H9 (cell line): ENCODE results near the gene ZMIZ1. TPM values are rescaled to one million over a fixed set of nuclear protein-coding genes. Genes with fewer than 3 reads are reported as not detected.

Experiments
- DNase-seq: peaks from one replicate; pipeline ENCODE4 v3.0.0-alpha.2; 2017
- H2AFZ ChIP-seq: one replicate; pipeline ENCODE4 v1.6.1; 2013; ENCODE audit warnings: mild to moderate bottlenecking, low read length, control low read depth, moderate library complexity
- H2AK5ac ChIP-seq: 2 replicates; pipeline ENCODE4 v1.6.1; 2013; ENCODE audit warnings: low read length, control low read depth, mixed read lengths; ENCODE audit not compliant: insufficient read length
- H2BK120ac ChIP-seq: one replicate; pipeline ENCODE4 v1.6.1; 2013; ENCODE audit warnings: low read depth, mild to moderate bottlenecking, low read length, control low read depth, inconsistent platforms; ENCODE audit not compliant: poor library complexity, severe bottlenecking
- H2BK12ac ChIP-seq: 2 replicates; pipeline ENCODE4 v1.6.1; 2013; ENCODE audit warnings: low read length, control low read depth, mixed read lengths, low read depth; ENCODE audit not compliant: insufficient read length
- H2BK15ac ChIP-seq: 2 replicates; pipeline ENCODE4 v1.6.1; 2013; ENCODE audit warnings: low read depth, low read length, control low read depth
- H2BK20ac ChIP-seq: one replicate; pipeline ENCODE4 v1.6.1; 2013; ENCODE audit warnings: low read depth, mild to moderate bottlenecking, low read length, control low read depth, inconsistent platforms; ENCODE audit not compliant: poor library complexity, severe bottlenecking
- H2BK5ac ChIP-seq: 2 replicates; pipeline ENCODE4 v1.6.1; 2013; ENCODE audit warnings: low read length, control low read depth, mixed read lengths; ENCODE audit not compliant: insufficient read length
- H3K14ac ChIP-seq: 2 replicates; pipeline ENCODE4 v1.6.1; 2013; ENCODE audit warnings: low read length, control low read depth; ENCODE audit not compliant: insufficient read depth
- H3K18ac ChIP-seq: 2 replicates; pipeline ENCODE4 v1.6.1; 2013; ENCODE audit warnings: low read depth, mild to moderate bottlenecking, mixed read lengths, low read length, control low read depth; ENCODE audit not compliant: insufficient read length
- H3K23ac ChIP-seq: 2 replicates; pipeline ENCODE4 v1.6.1; 2013; ENCODE audit warnings: low read length, control low read depth, mixed read lengths, low read depth; ENCODE audit not compliant: insufficient read length
- H3K23me2 ChIP-seq: 2 replicates; pipeline ENCODE4 v1.6.1; 2013; ENCODE audit warnings: low read depth, mild to moderate bottlenecking, mixed read lengths, low read length, control low read depth; ENCODE audit not compliant: insufficient read length, poor library complexity, severe bottlenecking
- H3K27ac ChIP-seq: 2 replicates; pipeline ENCODE4 v1.5.1; 2013; ENCODE audit warnings: low read length, control low read depth, mixed read lengths, low read depth; ENCODE audit not compliant: insufficient read length
- H3K27me3 ChIP-seq: 2 replicates; pipeline ENCODE4 v1.6.1; 2013; ENCODE audit warnings: low read length, control low read depth, inconsistent platforms; ENCODE audit not compliant: insufficient read depth
- H3K4ac ChIP-seq: 2 replicates; pipeline ENCODE4 v1.6.1; 2013; ENCODE audit warnings: low read depth, mild to moderate bottlenecking, control low read depth, inconsistent platforms, low read length, moderate library complexity
- H3K4me1 ChIP-seq: 2 replicates; pipeline ENCODE4 v1.6.1; 2013; ENCODE audit warnings: low read length, control low read depth, inconsistent platforms; ENCODE audit not compliant: insufficient read depth
- H3K4me2 ChIP-seq: 2 replicates; pipeline ENCODE4 v1.6.1; 2013; ENCODE audit warnings: low read length, control low read depth, mixed read lengths; ENCODE audit not compliant: insufficient read length, insufficient read depth
- H3K56ac ChIP-seq: 2 replicates; pipeline ENCODE4 v1.6.1; 2013; ENCODE audit warnings: low read depth, mild to moderate bottlenecking, mixed read lengths, low read length, control low read depth; ENCODE audit not compliant: insufficient read length
- H3K79me1 ChIP-seq: 2 replicates; pipeline ENCODE4 v1.6.1; 2013; ENCODE audit warnings: low read depth, mild to moderate bottlenecking, moderate library complexity, low read length, control low read depth, inconsistent platforms; ENCODE audit not compliant: insufficient read depth, poor library complexity, severe bottlenecking
- H3K79me2 ChIP-seq: 2 replicates; pipeline ENCODE4 v1.6.1; 2013; ENCODE audit warnings: low read length, control low read depth, inconsistent platforms; ENCODE audit not compliant: insufficient read depth
- H3K9ac ChIP-seq: 2 replicates; pipeline ENCODE4 v1.6.1; 2013; ENCODE audit warnings: low read length, control low read depth, mixed read lengths; ENCODE audit not compliant: insufficient read length; ENCODE audit errors: extremely low read depth
- H3K9me3 ChIP-seq: one replicate; pipeline ENCODE4 v1.6.1; 2013; ENCODE audit warnings: low read depth, low read length, inconsistent platforms; ENCODE audit not compliant: control insufficient read depth
- H3T11ph ChIP-seq: one replicate; pipeline ENCODE4 v1.6.1; 2013; ENCODE audit warnings: mild to moderate bottlenecking, low read length, control low read depth, inconsistent platforms
- H4K20me1 ChIP-seq: one replicate; pipeline ENCODE4 v1.6.1; 2013; ENCODE audit not compliant: control insufficient read depth, insufficient read length, insufficient read depth
- H4K5ac ChIP-seq: 2 replicates; pipeline ENCODE4 v1.6.1; 2013; ENCODE audit warnings: low read depth, mild to moderate bottlenecking, mixed read lengths, low read length, control low read depth; ENCODE audit not compliant: insufficient read length
- H4K8ac ChIP-seq: replicated peaks from 2 replicates; pipeline ENCODE4 v1.6.1; 2013; ENCODE audit warnings: low read length, control low read depth, mixed read lengths, low read depth; ENCODE audit not compliant: insufficient read length
- H4K91ac ChIP-seq: 2 replicates; pipeline ENCODE4 v1.6.1; 2013; ENCODE audit warnings: low read depth, mild to moderate bottlenecking, moderate library complexity, mixed read lengths, low read length, control low read depth; ENCODE audit not compliant: insufficient read length
- H3K27ac Mint-ChIP-seq, 3 experiments: 2 replicates in 2 of 3; 3 replicates in 1 of 3; pipeline ENCODE4 v1.8.0; 2020 to 2021; ENCODE audit warnings: mixed read lengths in 3 of 3, mild to moderate bottlenecking in 1 of 3, moderate library complexity in 1 of 3
- H3K27me3 Mint-ChIP-seq: 2 replicates; pipeline ENCODE4 v1.8.0; 2021; ENCODE audit warnings: low read depth, mild to moderate bottlenecking, moderate library complexity, mixed read lengths
- H3K36me3 Mint-ChIP-seq, 3 experiments: 2 replicates in 2 of 3; 3 replicates in 1 of 3; pipeline ENCODE4 v1.8.0; 2020 to 2021; ENCODE audit warnings: low read depth in 3 of 3, mixed read lengths in 3 of 3; ENCODE audit not compliant: insufficient read depth in 1 of 3
- H3K4me1 Mint-ChIP-seq, 2 experiments: 2 replicates each; pipeline ENCODE4 v1.8.0; 2020; ENCODE audit warnings: mixed read lengths in 2 of 2
- H3K4me3 Mint-ChIP-seq, 2 experiments: 2 replicates in 1 of 2; 3 replicates in 1 of 2; pipeline ENCODE4 v1.8.0; 2020 to 2021; ENCODE audit warnings: mild to moderate bottlenecking in 2 of 2, mixed read lengths in 2 of 2, moderate library complexity in 1 of 2
- H3K9me3 Mint-ChIP-seq, 2 experiments: 2 replicates in 1 of 2; 3 replicates in 1 of 2; pipeline ENCODE4 v1.8.0; 2020; ENCODE audit warnings: mild to moderate bottlenecking in 2 of 2, mixed read lengths in 2 of 2, moderate library complexity in 1 of 2
- CTCF ChIP-seq: fragments of 200-600 bp; sonication (generic); conservative IDR thresholded peaks from 3 replicates; pipeline ENCODE4 v1.8.0; 2021; ENCODE audit warnings: antibody characterized with exemption, mild to moderate bottlenecking
- WGBS: extraction: QIAGEN DNeasy Blood & Tissue Kit; methylation state at CpG from one replicate; pipeline ENCODE4 v1.1.7; 2013; ENCODE audit warnings: missing lambda C conversion rate, low lambda C conversion rate, mixed read lengths; ENCODE audit not compliant: insufficient read length; ENCODE audit errors: extremely low coverage; 5-methylcytosine and 5-hydroxymethylcytosine counted together
- total RNA-seq: library from RNA; stranded (reverse); gene quantifications from 2 replicates; pipeline ENCODE4 v1.2.1, GENCODE V29; 2021

Gene ZMIZ1
- total RNA-seq, 1 experiment from 2014 or later = 36.9 TPM

DNA sequence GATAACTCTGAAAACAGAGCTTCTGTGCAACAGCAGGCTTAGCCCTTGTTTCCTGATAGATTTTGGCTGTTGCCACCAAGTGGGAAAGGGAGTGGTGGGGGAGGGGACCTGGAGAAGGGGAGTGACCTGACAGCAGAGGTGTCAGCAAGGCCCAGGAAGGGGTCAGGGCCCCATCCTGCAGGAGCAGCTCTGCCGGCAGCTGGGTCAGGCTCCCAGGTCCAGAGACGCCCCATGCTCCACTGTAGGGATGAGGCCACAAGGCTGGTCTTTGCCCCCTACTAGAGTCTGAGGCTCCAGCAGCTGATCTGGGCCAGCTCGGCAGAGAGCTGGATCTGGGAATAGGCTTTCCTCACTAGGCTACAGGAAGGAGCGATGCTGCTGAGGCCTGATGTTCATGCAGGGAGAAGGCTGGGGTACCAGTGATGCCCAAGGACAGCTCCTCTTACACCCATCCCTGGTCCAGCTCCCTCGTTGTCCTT lies 44.0 kb upstream of the ZMIZ1 start:
- Histone ChIP-seq H4K8ac (no peak overlapping the region), H3K79me2 (no peaks in the 10 kb centered on the region), H2BK15ac (no peak overlapping the region), H2BK5ac (no peak overlapping the region), H3K79me1 (no peaks in the 10 kb centered on the region), H4K20me1 (no peaks in the 10 kb centered on the region), H3K56ac (no peak overlapping the region), H3K14ac (no peak overlapping the region), H3K23ac (no peak overlapping the region), H2AFZ (no peak overlapping the region), H4K91ac (no peak overlapping the region), H3K9me3 (no peaks in the 10 kb centered on the region), H3T11ph (no peak overlapping the region), H2BK120ac (no peak overlapping the region), H2BK12ac (no peak overlapping the region), H2AK5ac (no peak overlapping the region), H4K5ac (no peak overlapping the region), H3K4ac (no peak overlapping the region), H3K27ac (no peak overlapping the region), H3K27me3 (no peaks in the 10 kb centered on the region), H3K4me1 (no peaks in the 10 kb centered on the region), H3K4me2 (no peak overlapping the region), H3K18ac (no peak overlapping the region), H2BK20ac (no peak overlapping the region), H3K9ac (no peak overlapping the region), H3K23me2 (no peaks in the 10 kb centered on the region)
- peaks cover 7 to 16% of the 10 kb centered on the region in 2 experiments for H3K4me1 Mint-ChIP-seq
- H3K27me3 Mint-ChIP-seq = 0 out of 2 replicates have a peak, but pooled peaks cover under 1% of the 10 kb centered on the region
- no CpG with 5 or more reads among the region's 5 CpGs for WGBS
- no peaks in the 10 kb centered on the region; a peak in 1 of 5 replicates for H3K9me3 Mint-ChIP-seq
- no peak for DNase-seq
- H3K4me3 Mint-ChIP-seq = no peak overlapping the region
- no peaks in the 10 kb centered on the region for H3K36me3 Mint-ChIP-seq
- no peak for TF ChIP-seq CTCF
- H3K27ac Mint-ChIP-seq = no peak overlapping the region
